GOT3 (cell line): Measurements from ENCODE around the gene BLNK.
"Not testable (repeated sequence)": the region's sequence is repeated elsewhere in the genome, so short reads cannot be mapped to it uniquely, and the experiment has no call there.

Experiments
- DNase-seq: peaks from one replicate; lab custom pipeline; 2025; ENCODE audit warnings: mixed read lengths; lab: John Stamatoyannopoulos, UW

Gene BLNK

GRCh38 chr10:96271016-96271815, at the start of gene BLNK:
BLNK (minus strand) TSS chr10:96271569; CDS start chr10:96271398, 171 bp downstream.
- DNase-seq: no peak

DNA sequence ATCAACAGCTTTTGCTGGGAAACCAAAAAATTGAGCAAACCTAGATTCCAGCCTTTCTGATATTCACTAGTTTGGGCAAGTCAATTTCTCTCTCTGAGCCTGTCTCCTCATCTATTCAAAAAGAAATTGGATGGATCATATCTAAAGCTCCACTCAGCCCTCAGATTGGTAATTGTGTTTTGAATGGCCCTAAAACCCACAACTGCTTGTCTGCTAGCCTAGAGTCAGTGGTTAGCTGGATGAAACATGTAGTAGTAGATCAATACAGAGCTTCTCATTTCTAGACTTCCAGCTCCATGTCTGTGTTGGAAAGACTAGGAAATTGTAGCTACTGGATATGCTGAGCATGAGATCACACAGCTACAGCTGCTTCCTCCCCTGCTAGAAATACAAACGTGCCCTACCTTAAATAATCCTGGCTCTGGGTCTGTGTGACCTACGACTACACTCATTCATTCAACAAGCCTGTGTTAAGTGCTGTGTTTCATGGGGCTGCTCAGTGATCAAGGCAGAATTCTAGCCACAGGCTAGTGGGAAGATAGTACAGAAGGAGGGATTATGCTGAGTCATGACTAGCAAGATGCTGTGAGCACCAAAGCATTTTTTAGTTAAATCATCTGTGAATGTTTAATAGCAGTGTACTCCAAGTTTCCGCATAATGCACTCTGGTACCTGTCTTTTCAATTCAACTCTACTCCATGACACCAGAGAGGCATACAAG, 48.5 kb upstream of the BLNK start:
- no peak for DNase-seq

DNA sequence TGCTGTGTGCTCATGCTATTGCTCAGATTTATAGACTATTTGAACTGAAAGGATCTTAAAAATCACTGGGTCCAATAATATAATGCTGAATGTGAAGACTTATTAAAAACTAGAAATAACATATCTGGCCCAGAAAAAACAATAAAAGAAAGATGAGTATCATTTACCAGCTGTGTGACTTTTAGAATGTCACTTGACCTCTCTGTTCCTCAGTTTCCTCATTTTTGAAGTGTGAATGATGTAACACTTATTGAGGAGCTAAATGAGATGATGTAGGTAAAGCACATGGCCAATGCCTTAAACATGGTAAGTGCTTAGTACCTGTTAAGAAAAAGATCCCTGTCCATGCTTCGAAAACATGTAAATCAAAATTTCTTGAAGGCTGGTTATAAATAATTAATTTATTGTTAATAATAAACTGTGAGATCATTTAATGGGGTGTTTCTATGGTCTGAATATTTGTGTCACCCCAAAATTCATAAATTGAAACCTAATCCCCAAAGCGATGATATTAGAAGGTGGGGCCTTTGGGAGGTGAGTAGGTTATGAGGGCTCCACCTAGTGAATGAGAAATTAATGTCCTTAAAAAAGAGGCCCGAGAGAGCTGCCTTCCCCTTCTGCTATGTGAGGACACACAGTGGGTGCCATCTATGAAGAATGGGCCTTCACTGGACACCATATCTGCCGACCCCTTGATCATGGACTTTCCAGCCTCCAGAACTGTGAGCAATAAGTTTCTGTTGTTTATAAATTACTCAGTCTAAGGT, 45.9 kb upstream of the BLNK start:
- DNase-seq: no peak

DNA sequence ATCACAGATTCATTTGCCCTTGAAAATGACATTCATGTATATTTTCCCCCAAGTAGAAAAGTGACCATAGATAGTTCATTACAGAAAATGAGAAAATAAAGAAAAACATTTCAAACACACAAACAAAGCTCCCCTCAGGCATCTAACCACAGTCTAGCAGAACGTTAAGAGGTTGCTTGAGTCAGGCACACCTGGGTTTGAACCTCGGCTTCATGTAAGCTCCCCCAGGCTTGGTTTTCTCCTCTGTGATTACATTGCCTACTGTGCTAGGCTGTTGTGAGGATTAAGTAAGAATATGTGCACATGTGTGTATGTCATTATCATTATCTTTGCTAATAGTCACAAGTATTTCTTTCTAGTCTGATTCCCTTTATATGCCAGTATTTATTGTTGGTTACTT, 42.0 kb upstream of the BLNK start:
- DNase-seq: no peak

- no peak for DNase-seq
Observed at GRCh38 chr10:96311180-96311715, 39.9 kb upstream of the BLNK start.

DNA sequence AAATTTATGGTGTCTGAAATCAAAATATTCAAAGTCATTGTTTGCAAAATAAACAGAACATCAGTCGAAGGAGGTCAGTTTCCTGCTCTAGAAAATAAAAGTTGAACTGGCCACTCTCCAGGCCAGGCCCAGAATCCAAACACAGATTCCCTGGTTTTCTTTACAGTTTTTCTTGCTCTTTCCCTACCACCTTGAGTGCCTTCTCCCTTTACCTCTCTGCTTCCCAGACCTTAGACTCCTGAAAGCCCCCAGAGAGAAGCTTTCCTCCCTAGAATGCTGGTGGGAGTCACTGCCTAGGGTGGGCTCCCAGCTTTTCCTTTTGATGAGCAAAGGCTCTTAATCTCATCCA, 38.9 kb upstream of the BLNK start:
- no peak for DNase-seq

DNA sequence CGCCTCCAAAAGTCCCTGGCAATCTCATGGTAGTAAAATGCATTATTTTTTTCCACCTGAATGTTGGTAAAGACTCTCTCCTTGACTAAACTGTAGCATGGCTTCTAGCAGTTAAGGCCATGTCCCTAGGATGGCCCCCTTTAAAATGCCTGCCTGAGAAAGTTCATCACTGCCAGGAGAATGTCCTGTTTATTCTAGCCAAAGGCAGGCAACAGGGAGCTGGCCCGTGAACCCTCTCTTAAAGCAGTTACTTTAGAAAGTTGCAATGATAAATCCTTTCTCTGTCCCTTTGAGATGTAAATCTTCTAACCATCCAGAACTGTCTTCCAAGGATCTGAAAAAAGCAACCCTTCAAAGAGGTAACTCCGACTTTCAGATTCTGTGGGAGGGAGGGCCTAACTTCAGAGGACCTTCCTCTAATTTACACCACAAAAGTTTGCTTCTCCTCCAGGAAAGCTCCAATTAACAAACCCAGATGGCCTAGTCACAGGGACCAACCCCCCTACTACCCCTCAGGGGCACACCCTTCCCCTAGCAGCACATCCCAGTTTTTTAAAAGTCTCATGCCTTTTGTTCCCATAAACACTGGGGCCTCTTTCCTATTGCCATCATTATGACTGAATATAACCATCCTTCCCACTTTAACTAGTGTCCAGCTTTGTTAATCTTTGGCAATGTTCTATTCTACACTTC, 38.4 kb upstream of the BLNK start:
- DNase-seq: no peak

DNA sequence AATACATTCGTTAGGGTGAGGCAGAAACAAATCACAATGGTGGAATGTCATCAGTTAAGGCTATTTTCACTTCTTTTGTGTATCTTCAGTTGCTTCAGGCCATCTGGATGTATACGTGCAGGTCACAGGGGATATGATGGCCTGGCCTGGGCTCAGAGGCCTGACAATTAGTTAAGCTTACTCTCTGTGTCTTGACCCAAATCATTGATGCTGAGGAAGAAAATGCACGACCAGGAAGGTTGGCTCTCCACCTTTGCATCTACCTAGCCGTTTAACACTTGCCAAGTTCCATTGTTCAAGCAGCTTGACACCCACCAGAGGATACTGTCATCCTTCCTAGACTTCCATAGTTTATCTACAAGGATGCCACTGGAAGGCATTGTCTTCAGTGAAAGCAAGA, 37.5 kb upstream of the BLNK start:
- DNase-seq: not testable (repeated sequence)

DNA sequence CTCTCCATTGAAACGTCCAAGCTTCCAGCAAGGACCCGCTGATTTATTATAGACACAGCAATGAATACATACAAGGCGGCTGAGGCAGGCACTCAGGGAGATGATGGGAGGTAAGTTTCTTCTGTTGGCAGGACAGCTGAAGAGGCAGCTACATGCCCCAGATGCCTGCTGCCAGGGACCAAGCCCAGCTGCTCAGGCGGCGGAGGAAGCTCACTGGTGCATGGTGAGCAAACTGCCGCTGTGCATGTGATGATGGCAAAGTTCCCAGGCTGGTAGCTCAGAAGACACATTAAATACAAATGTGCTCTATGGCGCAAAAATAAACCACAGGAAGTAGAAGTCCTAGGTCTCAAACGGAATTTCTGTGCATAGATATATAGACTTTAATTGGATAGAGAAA, 35.1 kb upstream of the BLNK start:
- no peak for DNase-seq

GRCh38 chr10:96305019-96305418, 33.6 kb upstream of the BLNK start:
- DNase-seq: no peak

DNA sequence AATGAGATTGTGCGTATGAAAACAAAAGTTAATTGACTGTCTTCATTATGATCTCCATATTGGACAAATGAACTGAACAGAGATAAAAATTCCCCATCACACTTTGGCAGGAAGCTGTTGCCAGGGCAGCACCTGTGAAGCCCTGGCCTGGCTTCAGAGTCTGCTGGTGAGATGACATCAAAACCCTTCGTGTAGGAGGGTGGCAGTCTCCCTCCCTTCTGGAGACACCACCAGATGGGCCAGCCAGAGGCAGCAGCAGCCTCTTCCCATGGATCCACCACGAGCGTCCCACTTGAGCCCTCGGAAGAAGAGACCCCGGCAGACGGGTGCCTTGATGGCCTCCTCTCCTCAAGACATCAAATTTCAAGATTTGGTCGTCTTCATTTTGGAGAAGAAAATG, 32.9 kb upstream of the BLNK start, which contains the start of gene DNTT:
DNTT (plus strand) TSS at position 205 of the 400 bp plus-strand sequence; CDS start at position 269, 64 bp downstream.
- no peak for DNase-seq

- no peak for DNase-seq
Observed at GRCh38 chr10:96301616-96302015, 30.2 kb upstream of the BLNK start.

- no peak for DNase-seq
Observed at GRCh38 chr10:96299383-96299782, 28.0 kb upstream of the BLNK start.

DNA sequence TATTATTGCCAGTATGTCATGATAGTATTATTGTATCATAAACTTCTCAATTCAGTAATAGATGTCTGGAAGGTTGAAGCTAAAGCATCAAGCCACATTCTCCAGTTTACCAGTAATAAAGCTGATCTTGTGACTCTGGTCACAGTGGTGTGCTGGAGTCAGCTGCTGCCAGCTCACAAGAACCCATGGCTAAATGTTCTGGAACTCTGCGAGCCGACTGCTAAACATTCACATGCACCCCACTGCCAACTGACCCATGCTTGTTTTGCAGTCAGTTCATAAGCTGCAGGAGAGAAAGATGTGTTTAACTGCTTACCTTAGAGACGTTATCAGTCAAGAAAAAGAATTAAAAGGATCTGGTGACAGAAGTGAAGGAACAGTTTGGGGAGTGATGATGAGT, 27.0 kb upstream of the BLNK start:
- DNase-seq: no peak

GRCh38 chr10:96297486-96297885, 26.1 kb upstream of the BLNK start:
- DNase-seq: no peak

GRCh38 chr10:96295475-96295874, 24.1 kb upstream of the BLNK start:
- no peak for DNase-seq

GRCh38 chr10:96292971-96293920, 21.9 kb upstream of the BLNK start:
- DNase-seq: no peak

- no peak for DNase-seq
Observed at GRCh38 chr10:96290368-96291133, 19.2 kb upstream of the BLNK start.

DNA sequence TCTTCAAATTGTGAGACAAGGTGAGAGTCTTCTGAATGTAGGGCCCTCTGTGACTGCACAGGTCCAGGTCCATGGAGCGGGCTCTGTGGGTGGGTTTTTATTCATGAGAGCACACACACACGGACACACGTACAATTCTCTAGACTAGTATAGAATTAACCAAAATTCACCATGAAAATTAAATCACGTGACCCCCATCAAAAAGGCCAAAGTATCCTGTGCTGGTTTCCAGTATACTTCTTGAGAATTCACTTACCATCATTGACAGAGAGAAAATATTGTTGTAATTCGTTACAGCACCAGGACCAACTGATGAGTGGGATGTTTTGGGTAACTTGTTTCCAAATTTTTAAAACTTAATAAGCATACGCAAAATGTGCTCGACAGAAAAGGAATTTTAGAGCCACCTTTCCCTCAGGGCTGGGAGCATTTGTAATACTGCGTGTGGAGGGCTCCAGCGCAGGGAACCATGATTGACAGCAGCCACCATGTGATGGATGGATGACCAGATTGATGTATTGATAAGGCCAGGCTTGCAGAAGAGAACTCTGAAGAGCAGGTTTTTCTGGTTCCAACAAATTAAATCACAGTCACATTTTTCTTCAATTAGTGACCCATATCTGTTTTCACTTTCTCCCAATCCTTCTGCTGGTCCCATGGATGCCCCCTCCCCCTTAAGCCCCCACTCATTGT, 18.0 kb upstream of the BLNK start:
- no peak for DNase-seq
